Motor neuron (in vitro differentiated cells): Measurements from ENCODE around the gene BTG2. TPM values are rescaled to one million over a fixed set of nuclear protein-coding genes. Genes with fewer than 3 reads are reported as not detected.

Experiments used
- ATAC-seq, 8 experiments: fragments of 200-7000 bp; cut with Tn5 transposase; replicated peaks in 6 of 8; 2 replicates each; pipeline ENCODE4 v1.8.0; 2021; ENCODE audit warnings: mild to moderate bottlenecking in 8 of 8, moderate library complexity in 8 of 8
- H3K27ac ChIP-seq, 2 donors: fragments of 250-450 bp; sonication (Bioruptor Pico); 2 replicates each; pipeline ENCODE4 v1.9.0; 2021; ENCODE audit warnings: antibody characterized with exemption in 2 of 2, mild to moderate bottlenecking in 2 of 2, moderate library complexity in 1 of 2
- H3K4me1 ChIP-seq, 2 donors: fragments of 250-450 bp; sonication (Bioruptor Pico); replicated peaks in 1 of 2; 2 replicates each; pipeline ENCODE4 v1.6.1; 2021; ENCODE audit warnings: antibody characterized with exemption in 2 of 2, mild to moderate bottlenecking in 2 of 2, moderate library complexity in 1 of 2
- H3K4me3 ChIP-seq, 5 donors: fragments of 250-450 bp; sonication (Bioruptor Pico); 2 replicates each; pipeline ENCODE4 v1.9.0; 2021; ENCODE audit warnings: antibody characterized with exemption in 5 of 5, mild to moderate bottlenecking in 5 of 5, moderate library complexity in 4 of 5
- WGBS, 10 experiments: fragments of 450-650 bp; shearing (Covaris generic); methylation state at CpG; one replicate each; pipeline ENCODE4 v1.0.0; 2022; 5-methylcytosine and 5-hydroxymethylcytosine counted together
- in situ Hi-C, 9 experiments: fragments of 400-800 bp; cut with MboI; loops; one replicate each; pipeline ENCODE4 v1.15.0; 2021; ENCODE audit warnings: low sequenced_read_pairs in 9 of 9, low pct_unique_long_range_greater_than_20kb in 2 of 9; ENCODE audit not compliant: unreplicated experiment in 9 of 9
- total RNA-seq, 8 experiments: library from RNA; unstranded; fragments of 300-600 nt; gene quantifications; 2 replicates each; pipeline versions ENCODE4 v1.2.3 to v1.2.4, GENCODE V29; 2022

BTG2 gene
- total RNA-seq, 8 experiments from 2014 or later: 23.7 to 60.1 (median 29.4) TPM

DNA sequence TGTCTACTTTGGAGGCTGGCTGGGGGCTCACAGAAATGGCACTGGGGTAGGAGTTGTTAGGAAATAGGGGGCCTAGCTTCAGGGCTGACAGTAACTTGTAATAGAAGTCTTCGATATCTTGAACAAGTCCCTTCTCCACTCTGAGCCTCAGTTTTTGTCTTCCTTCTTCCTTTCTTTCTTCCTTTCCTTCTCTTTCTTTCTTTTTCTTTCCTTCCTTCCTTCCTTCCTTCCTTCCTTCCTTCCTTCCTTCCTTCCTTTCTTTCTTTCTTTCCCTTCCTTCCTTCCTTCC, 12.9 kb downstream of the BTG2 start:
- no peak for ATAC-seq
- no peak overlapping the region for H3K27ac ChIP-seq
- no peaks in the 10 kb centered on the region for H3K4me1 ChIP-seq
- in situ Hi-C loops: no loop called here
- no peak overlapping the region for H3K4me3 ChIP-seq
- WGBS, 10 experiments: 100% methylated on average over 1 of the region's 1 CpG; no CpG with 5 or more reads in 9 of the 10 experiments

DNA sequence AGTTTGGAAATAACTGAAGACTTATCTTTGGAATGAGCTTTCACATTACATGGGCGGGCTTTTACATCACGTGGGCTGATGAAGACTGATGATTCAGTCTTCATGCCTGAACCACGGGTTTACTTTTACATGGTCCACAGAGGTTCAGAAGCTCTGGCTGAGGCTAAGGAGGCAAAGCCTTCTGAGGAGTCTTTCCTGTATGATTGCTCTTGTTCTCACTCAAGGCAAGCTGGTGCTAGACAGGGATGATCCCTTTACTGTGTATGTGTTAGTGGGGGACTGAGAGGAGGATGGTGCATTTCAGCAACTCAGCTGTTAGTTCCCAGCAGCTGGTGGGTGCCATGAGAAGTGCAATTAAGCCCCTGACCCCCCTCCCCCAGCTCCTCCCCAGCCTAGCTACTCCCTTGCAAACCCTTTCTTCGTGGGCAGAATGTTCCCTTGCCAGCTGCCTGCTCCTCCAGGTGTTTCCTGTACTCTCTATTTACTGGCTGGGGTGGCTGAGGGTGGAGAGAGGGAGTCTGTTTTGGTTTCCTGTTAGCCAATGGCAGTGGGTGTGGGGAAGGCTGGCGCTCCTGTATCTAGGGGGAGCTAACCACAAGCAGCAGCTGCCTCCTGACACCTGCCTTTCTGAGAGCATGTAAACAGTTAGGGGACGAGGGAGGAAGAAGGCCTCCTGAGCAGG, 15.4 kb downstream of the BTG2 start:
- peaks cover 19% of the 10 kb centered on the region in 2 donors for H3K4me1 ChIP-seq
- WGBS, 10 experiments: 0 to 83% (median 60%) methylated on average over 1 to 5 of the region's 6 CpGs; no CpG with 5 or more reads in 2 of the 10 experiments
- no peak overlapping the region for H3K4me3 ChIP-seq
- ATAC-seq: no peak
- in situ Hi-C loops: no loop called here
- no peak overlapping the region for H3K27ac ChIP-seq

DNA sequence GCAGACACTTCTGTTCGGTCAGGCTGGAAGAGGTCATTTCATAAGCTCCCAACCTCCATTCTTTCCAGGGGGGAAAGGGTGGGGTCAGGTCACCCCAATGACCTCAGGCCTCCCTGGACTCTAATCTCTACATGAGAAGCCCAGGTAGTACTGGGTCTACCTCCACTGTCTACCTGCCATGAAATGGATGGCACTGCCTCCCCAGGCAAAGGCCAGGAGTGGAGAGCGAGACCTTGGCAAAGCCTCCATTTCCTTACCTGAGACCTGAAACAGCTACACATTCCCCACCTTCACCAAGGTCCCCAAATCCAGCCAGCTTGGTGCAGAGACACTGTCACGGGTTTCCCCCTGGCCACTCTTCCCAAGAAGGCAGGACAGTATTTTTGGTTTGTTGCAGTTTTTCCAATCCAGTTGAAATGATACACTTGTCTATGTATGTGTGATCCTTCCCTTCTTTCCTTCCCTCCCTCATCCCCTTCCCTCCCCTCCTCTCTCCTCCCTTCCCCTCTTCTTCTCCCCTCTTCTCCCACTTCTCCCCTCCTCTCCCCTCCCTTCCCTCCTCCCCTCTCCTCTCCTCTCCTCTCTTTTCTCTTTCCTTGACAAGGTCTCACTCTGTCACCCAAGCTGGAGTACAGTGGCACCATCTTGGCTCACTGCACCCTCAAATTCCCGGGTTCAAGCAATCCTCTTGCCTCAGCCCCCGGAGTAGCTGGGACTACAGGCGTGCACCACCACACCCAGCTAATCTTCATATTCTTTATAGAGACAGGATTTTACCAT, 16.1 kb downstream of the BTG2 start:
- H3K4me1 ChIP-seq: peaks cover 26 to 27% of the 10 kb centered on the region in 2 donors
- no peak overlapping the region for H3K4me3 ChIP-seq
- no peak overlapping the region for H3K27ac ChIP-seq
- 71 to 100% (median 80%) methylated on average over 1 to 5 of the region's 6 CpGs; no CpG with 5 or more reads in 4 of the 10 experiments for WGBS, 10 experiments
- in situ Hi-C loops: no loop called here
- no peak for ATAC-seq

DNA sequence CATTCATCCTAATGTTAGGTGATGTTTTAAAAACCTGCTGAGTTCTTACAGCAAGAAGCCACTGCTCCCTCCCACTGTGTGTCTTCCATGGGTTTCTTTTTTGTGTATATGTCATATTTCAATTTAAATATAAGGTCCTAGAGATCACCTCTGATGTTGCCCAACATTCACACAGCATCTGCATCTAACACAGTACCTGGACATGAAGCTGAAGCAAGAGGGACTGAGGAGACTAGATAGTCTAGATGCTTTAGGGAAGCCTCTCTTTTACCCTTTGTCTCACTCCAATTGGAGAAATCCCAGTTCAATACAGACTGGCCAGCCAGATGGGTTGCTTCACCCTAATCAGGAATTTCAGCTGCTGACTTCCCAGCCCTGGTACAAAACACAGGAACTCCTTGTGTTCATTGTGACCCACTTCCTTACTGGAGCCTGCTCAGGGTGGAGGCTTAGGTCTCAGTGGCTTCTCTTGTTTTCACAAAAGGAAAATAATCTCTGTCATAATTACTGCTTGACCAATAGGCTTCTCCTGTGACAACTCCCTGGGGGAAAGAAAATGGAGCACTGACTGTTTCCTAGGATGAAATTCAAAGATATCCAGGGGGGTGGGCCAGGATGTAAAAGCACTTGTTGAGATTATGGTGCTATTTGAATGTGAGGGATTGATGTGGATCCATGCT, 17.3 kb downstream of the BTG2 start:
- H3K27ac ChIP-seq: no peak overlapping the region
- in situ Hi-C loops: no loop called here

DNA sequence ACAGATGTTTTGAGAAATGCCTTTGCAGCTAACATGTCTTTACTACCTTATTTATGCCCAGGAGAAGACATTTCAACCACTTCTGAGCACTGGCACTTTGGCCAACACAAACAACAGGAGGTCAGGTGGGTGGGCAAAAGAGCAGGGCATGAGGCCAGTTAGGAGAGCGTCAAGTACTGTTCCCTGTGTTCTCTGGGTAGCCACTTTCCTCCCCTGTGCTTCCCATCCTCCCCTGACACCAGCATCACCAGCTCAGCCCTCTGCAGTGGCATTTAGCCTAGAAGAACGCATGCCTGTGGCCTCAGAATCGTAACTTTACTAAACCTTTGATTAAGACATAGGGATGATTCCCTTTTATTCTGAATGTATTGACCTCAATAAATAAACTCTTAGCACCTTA, 18.3 kb downstream of the BTG2 start:
- ATAC-seq: no peak
- H3K4me3 ChIP-seq: no peak overlapping the region
- in situ Hi-C loops: no loop called here
- H3K4me1 ChIP-seq: peaks cover 31 to 38% of the 10 kb centered on the region in 2 donors
- no peak overlapping the region for H3K27ac ChIP-seq
- 20 to 100% (median 80%) methylated on average over 1 to 3 of the region's 3 CpGs; no CpG with 5 or more reads in 2 of the 10 experiments for WGBS, 10 experiments

More for the DNA sequence above, 17.3 kb downstream of the BTG2 start:
- peak in 1 of 8 experiments; percentile 1 for ATAC-seq
- no peak overlapping the region for H3K4me3 ChIP-seq
- H3K4me1 ChIP-seq: peaks cover 31 to 35% of the 10 kb centered on the region in 2 donors

DNA sequence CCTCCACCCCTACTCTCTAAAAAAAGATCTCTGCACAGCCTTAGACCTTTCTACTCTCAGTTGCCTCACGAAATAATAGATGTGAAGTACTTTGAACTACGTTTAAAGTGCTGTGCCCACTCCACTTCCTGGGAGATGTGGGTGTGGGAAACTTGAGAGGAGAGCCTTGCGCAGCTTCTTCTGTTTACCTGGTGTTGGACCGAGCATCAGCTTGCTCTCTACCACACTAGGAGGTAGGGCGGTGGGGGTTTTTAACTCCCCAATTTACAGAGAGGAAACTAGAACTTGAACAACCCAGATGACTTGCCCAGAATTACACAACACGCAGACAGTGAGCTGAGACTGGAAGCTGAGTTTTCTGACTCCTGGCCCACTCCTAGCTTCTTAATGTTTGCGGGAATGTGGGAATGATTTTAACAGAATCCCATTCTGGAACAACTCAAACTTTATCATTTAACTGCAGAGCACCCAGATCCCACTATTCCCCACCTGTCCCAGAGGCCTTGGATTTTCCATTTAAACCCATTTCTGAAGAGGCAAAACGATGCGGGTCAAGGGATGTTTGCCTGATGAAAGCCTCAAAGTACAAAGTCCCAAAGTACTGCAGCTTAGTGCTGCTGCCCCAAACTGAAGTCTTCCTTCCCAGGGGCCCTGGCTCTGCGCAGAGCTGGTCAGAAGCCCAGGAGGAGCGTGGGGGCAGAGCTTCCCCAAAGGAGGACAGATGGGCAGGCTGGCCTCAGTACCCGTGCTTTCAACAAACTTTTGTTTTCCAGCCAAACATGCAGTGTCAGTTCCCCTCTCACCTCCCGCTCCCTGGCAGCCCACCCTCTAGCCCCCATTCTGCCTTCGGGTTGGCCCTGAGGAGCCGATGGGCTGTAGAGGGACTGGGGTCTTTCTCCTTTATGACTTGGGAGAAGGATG, 19.0 kb downstream of the BTG2 start:
- in situ Hi-C loops: loop anchor here in 5 of 9 experiments (25.0 kb wide), 2 partner anchors 163 to 388 kb away; partner anchors contain the start of genes OPTC (in 3 of the 5) and PRELP (in 3 of the 5)
- H3K27ac ChIP-seq: peak overlapping the region; percentile 11 to 56
- no peak overlapping the region for H3K4me3 ChIP-seq
- 40 to 80% (median 66%) methylated on average over 1 to 13 of the region's 15 CpGs; no CpG with 5 or more reads in 1 of the 10 experiments for WGBS, 10 experiments
- peaks cover 31 to 38% of the 10 kb centered on the region in 2 donors for H3K4me1 ChIP-seq
- no peak for ATAC-seq

GRCh38 chr1:203325026-203325417, 19.7 kb downstream of the BTG2 start:
- peaks cover 31 to 38% of the 10 kb centered on the region in 2 donors for H3K4me1 ChIP-seq
- ATAC-seq: peak in 5 of 8 experiments; percentile 13 to 45 (median 37)
- WGBS, 10 experiments: 0 to 81% (median 40%) methylated on average over 1 to 2 of the region's 5 CpGs; no CpG with 5 or more reads in 5 of the 10 experiments
- H3K27ac ChIP-seq: peak overlapping the region; percentile 21 to 64
- in situ Hi-C loops: loop anchor here in 5 of 9 experiments (25.0 kb wide), 2 partner anchors 162 to 387 kb away; partner anchors contain the start of genes OPTC (in 3 of the 5) and PRELP (in 3 of the 5)
- H3K4me3 ChIP-seq: no peak overlapping the region

- Histone ChIP-seq H3K27ac (peak overlapping the region; percentile 21 to 64), H3K4me3 (no peak overlapping the region), H3K4me1 (peaks cover 31 to 38% of the 10 kb centered on the region in 2 donors)
- ATAC-seq: peak in 6 of 8 experiments; percentile 2 to 47 (median 37)
- in situ Hi-C loops: loop anchor here in 5 of 9 experiments (25.0 kb wide), 2 partner anchors 162 to 387 kb away; partner anchors contain the start of genes OPTC (in 3 of the 5) and PRELP (in 3 of the 5)
- 4 to 100% (median 30%) methylated on average over 1 to 6 of the region's 13 CpGs; no CpG with 5 or more reads in 1 of the 10 experiments for WGBS, 10 experiments
Observed at GRCh38 chr1:203325418-203326091, 20.2 kb downstream of the BTG2 start.

GRCh38 chr1:203326830-203327683, 21.7 kb downstream of the BTG2 start:
- in situ Hi-C loops: loop anchor here in 5 of 9 experiments (25.0 kb wide), 2 partner anchors 160 to 385 kb away; partner anchors contain the start of genes OPTC (in 3 of the 5) and PRELP (in 3 of the 5)
- peaks cover 31 to 38% of the 10 kb centered on the region in 2 donors for H3K4me1 ChIP-seq
- WGBS, 10 experiments: 0 to 39% (median 23%) methylated on average over 3 to 14 of the region's 49 CpGs; no CpG with 5 or more reads in 2 of the 10 experiments

DNA sequence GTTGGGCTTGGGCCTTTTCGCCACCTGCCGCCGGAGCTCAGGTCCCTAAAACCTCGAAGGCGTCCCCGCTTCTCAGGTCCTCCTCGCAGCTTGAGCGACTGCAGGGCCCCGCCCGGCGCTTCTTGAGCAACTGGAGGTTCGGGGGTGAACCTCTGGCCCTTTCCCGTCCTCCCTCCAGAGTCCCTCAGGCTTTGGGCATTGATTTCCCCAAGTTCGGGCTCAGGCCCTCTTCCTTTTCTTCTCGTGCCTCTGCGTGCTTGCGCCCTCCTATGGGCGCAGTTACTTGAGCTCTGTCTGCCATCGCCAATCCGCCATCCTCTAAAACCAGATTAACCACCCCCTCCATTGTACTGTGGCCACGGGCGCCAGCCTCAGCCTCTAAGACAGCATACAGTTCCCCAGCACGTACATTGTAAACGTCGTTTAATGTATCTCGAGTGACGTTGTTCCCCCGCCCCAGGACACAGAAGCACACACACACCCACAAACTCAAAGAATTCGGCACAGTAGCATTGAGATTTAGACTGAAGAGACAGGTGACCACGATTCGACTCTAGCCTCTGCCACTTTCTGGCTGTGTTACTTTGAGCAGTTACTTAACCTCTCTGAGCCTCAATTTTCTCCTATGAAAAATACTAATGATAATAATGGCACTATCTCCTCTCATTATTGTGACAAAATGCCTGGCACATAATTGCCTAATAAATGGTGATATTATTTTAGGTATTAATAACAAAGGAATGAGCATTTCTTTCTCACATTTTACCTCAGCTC, 22.6 kb downstream of the BTG2 start:
- in situ Hi-C loops: loop anchor here in 5 of 9 experiments (25.0 kb wide), 2 partner anchors 159 to 384 kb away; partner anchors contain the start of genes OPTC (in 3 of the 5) and PRELP (in 3 of the 5)
- 12 to 100% (median 30%) methylated on average over 2 to 24 of the region's 31 CpGs; no CpG with 5 or more reads in 1 of the 10 experiments for WGBS, 10 experiments

More at GRCh38 chr1:203326830-203327683, 21.7 kb downstream of the BTG2 start:
- ATAC-seq: peak; percentile 85 to 93 (median 90)
- peak overlapping the region; percentile 16 to 31 for H3K27ac ChIP-seq
- peak overlapping the region; percentile 28 to 49 (median 31) for H3K4me3 ChIP-seq

More for the DNA sequence above, 22.6 kb downstream of the BTG2 start:
- Histone ChIP-seq H3K27ac (peak overlapping the region in 1 of 2 donors; percentile 13), H3K4me3 (peak overlapping the region; percentile 28 to 49 (median 31)), H3K4me1 (peaks cover 31 to 38% of the 10 kb centered on the region in 2 donors)
- peak; percentile 5 to 51 (median 24) for ATAC-seq
